Measurements from ENCODE around the gene CCDC110. TPM values are rescaled to one million over a fixed set of nuclear protein-coding genes. Genes with fewer than 3 reads are reported as not detected.

Gene CCDC110
- total and polyA plus RNA-seq, 2 of the 13 experiments (the other 11 are each of a cell fraction or from before 2014, with no cell fraction given) = not detected

DNA sequence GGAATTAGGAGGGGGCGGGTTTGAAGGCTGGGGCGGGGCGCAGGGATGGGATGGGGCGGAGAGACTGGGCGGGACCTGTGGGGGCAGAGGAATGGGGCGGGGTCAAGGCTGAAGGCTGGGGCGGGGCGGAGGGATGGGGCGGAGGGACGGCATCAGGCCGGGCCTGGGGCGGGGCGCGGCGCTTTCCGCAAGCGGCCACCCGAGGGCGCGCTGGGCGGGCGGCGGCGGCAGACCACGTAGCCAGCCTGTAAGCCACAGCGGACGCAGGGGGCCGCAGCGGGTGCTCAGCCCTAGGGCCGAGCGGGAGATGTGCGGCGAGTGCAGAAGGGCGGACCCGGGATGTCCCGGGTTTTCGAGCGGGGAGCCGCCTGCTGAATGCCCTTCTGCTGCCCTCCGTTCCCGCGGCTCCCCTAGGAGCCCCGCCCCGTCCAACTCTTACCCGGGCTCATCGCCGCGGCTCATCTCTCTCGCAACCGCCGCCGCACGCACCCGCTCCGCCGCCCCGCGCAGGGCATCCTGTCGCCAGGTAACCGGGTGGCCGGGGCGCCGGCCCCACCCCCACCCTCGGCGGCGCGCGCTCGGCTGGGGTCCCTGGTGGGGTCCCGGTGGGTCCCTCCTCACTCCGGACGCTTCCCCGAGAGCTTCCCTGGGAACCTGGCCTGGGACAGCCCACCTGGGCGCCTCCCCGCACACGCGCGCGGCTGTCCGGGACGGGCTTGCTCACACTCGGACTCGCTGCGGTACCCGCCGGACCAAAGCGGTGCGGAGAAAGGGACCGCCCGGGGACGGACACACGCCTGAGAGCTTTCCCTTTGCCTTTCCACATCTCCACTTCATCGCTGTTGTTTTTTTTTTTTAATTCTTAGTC lies at the start of gene CCDC110 (continued):
- TF ChIP-seq HMGXB4 (CRISPR knock-in tag; IDR thresholded peaks at IDR 0.05; ENCODE audit: borderline replicate concordance in 1 of 2, low read depth in 1 of 2) (peak; percentile 70 to 71; a peak in 3 of 4 replicates), NR2C2 (CRISPR knock-in tag; IDR thresholded peaks at IDR 0.05; ENCODE audit: borderline replicate concordance) (0 out of 2 replicates have a peak, but pooled peaks have one; percentile 28), SAP130 (CRISPR knock-in tag; IDR thresholded peaks at IDR 0.05; ENCODE audit: low read depth) (peak; percentile 52), ZNF549 (CRISPR knock-in tag; IDR thresholded peaks at IDR 0.05) (no peak), NFKB2 (CRISPR knock-in tag; IDR thresholded peaks at IDR 0.05; ENCODE audit: borderline replicate concordance) (0 out of 2 replicates have a peak, but pooled peaks have one; percentile 20), ZNF816 (CRISPR knock-in tag; IDR thresholded peaks at IDR 0.05; ENCODE audit: borderline replicate concordance) (no peak), NFE2L2 (IDR thresholded peaks at IDR 0.05; ENCODE audit: low read length) (no peak), ZNF780A (CRISPR knock-in tag; IDR thresholded peaks at IDR 0.05) (no peak), ZNF552 (CRISPR knock-in tag; IDR thresholded peaks at IDR 0.05; ENCODE audit: borderline replicate concordance) (no peak), ZNF619 (CRISPR knock-in tag; IDR thresholded peaks at IDR 0.05) (0 out of 2 replicates have a peak, but pooled peaks have one; percentile 55), ZNF292 (CRISPR knock-in tag; IDR thresholded peaks at IDR 0.05; ENCODE audit: borderline replicate concordance, low read depth) (no peak), SUZ12 (IDR thresholded peaks at IDR 0.05; ENCODE audit: low read depth, low read length) (no peak), ZNF230 (CRISPR knock-in tag; IDR thresholded peaks at IDR 0.05) (no peak), MED1 (CRISPR knock-in tag; IDR thresholded peaks at IDR 0.05) (peak; percentile 32; the same call in 1 of the 2 replicates), HNRNPUL1 (IDR thresholded peaks at IDR 0.05; ENCODE audit: low read depth, low read length) (no peak), TBP (CRISPR knock-in tag; IDR thresholded peaks at IDR 0.05) (no peak), YY1 (IDR thresholded peaks at IDR 0.05; ENCODE audit: insufficient read depth, insufficient replicate concordance, low read depth, low read length) (peak; percentile 31), ZNF7 (CRISPR knock-in tag; IDR thresholded peaks at IDR 0.05) (no peak), SNRNP70 (IDR thresholded peaks at IDR 0.05; ENCODE audit: low read depth, low read length) (no peak), U2AF2 (IDR thresholded peaks at IDR 0.05; ENCODE audit: low read depth, low read length) (no peak), ZNF431 (CRISPR knock-in tag; IDR thresholded peaks at IDR 0.05; ENCODE audit: borderline replicate concordance, low read depth) (no peak), ZNF362 (CRISPR knock-in tag; IDR thresholded peaks at IDR 0.05; ENCODE audit: borderline replicate concordance) (no peak), GABPB1 (CRISPR knock-in tag; IDR thresholded peaks at IDR 0.05) (peak; percentile 50; the same call in 1 of the 2 replicates), ZC3H4 (CRISPR knock-in tag; IDR thresholded peaks at IDR 0.05; ENCODE audit: borderline replicate concordance) (no peak), HOXA5 (CRISPR knock-in tag; IDR thresholded peaks at IDR 0.05) (peak; percentile 45; the same call in 1 of the 2 replicates)
- TF ChIP-seq, protein P1, sequence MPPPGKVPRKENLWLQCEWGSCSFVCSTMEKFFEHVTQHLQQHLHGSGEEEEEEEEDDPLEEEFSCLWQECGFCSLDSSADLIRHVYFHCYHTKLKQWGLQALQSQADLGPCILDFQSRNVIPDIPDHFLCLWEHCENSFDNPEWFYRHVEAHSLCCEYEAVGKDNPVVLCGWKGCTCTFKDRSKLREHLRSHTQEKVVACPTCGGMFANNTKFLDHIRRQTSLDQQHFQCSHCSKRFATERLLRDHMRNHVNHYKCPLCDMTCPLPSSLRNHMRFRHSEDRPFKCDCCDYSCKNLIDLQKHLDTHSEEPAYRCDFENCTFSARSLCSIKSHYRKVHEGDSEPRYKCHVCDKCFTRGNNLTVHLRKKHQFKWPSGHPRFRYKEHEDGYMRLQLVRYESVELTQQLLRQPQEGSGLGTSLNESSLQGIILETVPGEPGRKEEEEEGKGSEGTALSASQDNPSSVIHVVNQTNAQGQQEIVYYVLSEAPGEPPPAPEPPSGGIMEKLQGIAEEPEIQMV (CRISPR knock-in tag; IDR thresholded peaks at IDR 0.05; ENCODE audit: low read depth) = peak; percentile 33; the same call in 1 of the 2 replicates
